ENCODE measurements around the gene SLC9A8. TPM values are rescaled to one million over a fixed set of nuclear protein-coding genes. Genes with fewer than 3 reads are reported as not detected.
A peak's percentile ranks its signal among the peaks of the same experiment; 100 is the strongest.

The SLC9A8 gene
- total and polyA plus RNA-seq, 2 of the 8 experiments (the other 6 are each of a cell fraction or from before 2014, with no cell fraction given): 3.2 to 6.2 TPM

DNA sequence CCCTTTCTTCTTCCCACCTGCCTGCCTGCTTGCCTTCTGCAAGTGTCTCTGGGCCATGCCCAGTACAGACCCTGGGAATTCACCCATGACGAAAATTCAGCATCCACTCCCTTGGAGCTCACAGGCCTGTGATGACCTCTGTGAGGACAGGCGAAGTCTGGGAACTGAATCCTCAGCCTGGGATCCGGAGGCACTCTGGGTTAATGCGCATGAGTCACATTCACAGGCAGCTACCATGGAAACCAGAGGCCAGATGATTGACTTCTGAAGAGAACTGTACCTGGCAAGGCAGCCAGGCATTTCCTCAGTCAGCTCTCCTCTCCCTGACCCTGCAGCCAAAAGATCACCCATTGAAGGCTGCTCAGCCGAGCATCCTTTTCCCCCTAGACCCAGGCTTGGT is 41.0 kb downstream of the SLC9A8 start:
- POLR2A ChIA-PET (ENCODE audit: partially characterized antibody): interaction anchor here (0.9 to 1.5 kb wide), 2 partner anchors 14 to 16 kb away, joined by 3 to 7 read pairs; no protein-coding TSS in a partner anchor
- no peak for DNase-seq (ENCODE audit: low read depth in 1 of 2, low spot score in 2 of 2)

More for the DNA sequence above, 41.0 kb downstream of the SLC9A8 start:
- H3K56ac ChIP-seq (replicated peaks; ENCODE audit: insufficient read length, low read depth, low read length): no peak overlapping the region
- no peak overlapping the region for H3K23ac ChIP-seq (ENCODE audit: insufficient read length)
- no peak overlapping the region for H4K91ac ChIP-seq (replicated peaks; ENCODE audit: insufficient read length, low read length)
- no peaks in the 10 kb centered on the region; a peak in 1 of 8 replicates for H3K36me3 ChIP-seq (ENCODE audit: control insufficient read depth in 2 of 4, insufficient read depth in 4 of 4, low read length in 3 of 4)
- 81% methylated on average over 5 of the region's 5 CpGs; no CpG with 5 or more reads in 1 of the 2 experiments for WGBS, 2 experiments (ENCODE audit: extremely low coverage in 1 of 2, insufficient coverage in 1 of 2, insufficient read length in 1 of 2, insufficient replicate concordance in 2 of 2, low coverage in 1 of 2, low lambda C conversion rate in 2 of 2, missing lambda C conversion rate in 1 of 2)
- H3K9ac ChIP-seq (replicated peaks in 1 of 4; ENCODE audit: extremely low read depth in 1 of 4, low read depth in 3 of 4, low read length in 3 of 4): no peak overlapping the region
- H3K27me3 ChIP-seq (replicated peaks in 1 of 4; ENCODE audit: control insufficient read depth in 3 of 4, extremely low read depth in 1 of 4, insufficient read depth in 3 of 4, low read length in 3 of 4): no peaks in the 10 kb centered on the region
- no peak overlapping the region for H3K4ac ChIP-seq (replicated peaks; ENCODE audit: insufficient read length, low read depth, low read length)
- no peak overlapping the region for H3K18ac ChIP-seq (ENCODE audit: extremely low read depth, low read length)
- no peaks in the 10 kb centered on the region for H3K79me1 ChIP-seq (ENCODE audit: low read depth, low read length)
- H3K14ac ChIP-seq (ENCODE audit: insufficient read length): no peak overlapping the region
- H4K5ac ChIP-seq (ENCODE audit: insufficient read length, low read depth, low read length): no peak overlapping the region
- H4K8ac ChIP-seq (ENCODE audit: extremely low read depth, insufficient read depth, low read length): no peak overlapping the region
- H3K4me3 ChIP-seq (ENCODE audit: extremely low read depth in 1 of 4, insufficient read depth in 2 of 4, low read depth in 3 of 4, low read length in 4 of 4): no peak overlapping the region
- no peak overlapping the region for H2AK5ac ChIP-seq (ENCODE audit: low read depth, low read length)
- no peak overlapping the region for H2BK5ac ChIP-seq (ENCODE audit: low read depth, low read length)
- no peaks in the 10 kb centered on the region for H3K79me2 ChIP-seq (ENCODE audit: control insufficient read depth in 1 of 2, insufficient read depth in 2 of 2, low read length in 2 of 2)
- H2AFZ ChIP-seq (ENCODE audit: low read length): no peak overlapping the region
- no peaks in the 10 kb centered on the region for H4K20me1 ChIP-seq (replicated peaks in 1 of 2; ENCODE audit: control insufficient read depth in 1 of 2, insufficient read depth in 2 of 2, low read length in 2 of 2)
- H2BK15ac ChIP-seq (ENCODE audit: low read length): no peak overlapping the region
- H2BK20ac ChIP-seq (ENCODE audit: low read length): no peak overlapping the region
- peaks cover 3 to 13% (median 7%) of the 10 kb centered on the region in 4 experiments; a peak in 6 of 7 replicates for H3K4me1 ChIP-seq (replicated peaks in 1 of 4; ENCODE audit: control insufficient read depth in 3 of 4, insufficient read depth in 4 of 4, low read length in 3 of 4)
- TF ChIP-seq KDM5A (IDR thresholded peaks at IDR 0.05; ENCODE audit: low read length) (no peak), JUND (IDR thresholded peaks at IDR 0.05; ENCODE audit: low read length) (0 out of 2 replicates have a peak, but pooled peaks have one; percentile 8)
- H3K9me3 ChIP-seq (ENCODE audit: insufficient read depth in 2 of 2, low read depth in 1 of 2, low read length in 1 of 2): no peaks in the 10 kb centered on the region
- H3K4me2 ChIP-seq (ENCODE audit: insufficient read depth in 1 of 2, low read depth in 2 of 2, low read length in 2 of 2): no peak overlapping the region
- no peak for FAIRE-seq
- H2BK120ac ChIP-seq (replicated peaks; ENCODE audit: low read depth, low read length): no peak overlapping the region
- H3K27ac ChIP-seq (ENCODE audit: low read depth, low read length): no peak overlapping the region
- CTCF ChIA-PET (ENCODE audit: partially characterized antibody): interaction anchor here (0.8 to 6.7 kb wide), 9 partner anchors 9 to 317 kb away, joined by 3 to 50 read pairs (median 4); no protein-coding TSS in a partner anchor
- H2BK12ac ChIP-seq (ENCODE audit: low read depth, low read length): no peak overlapping the region
- H3K23me2 ChIP-seq (ENCODE audit: low read depth, low read length): no peaks in the 10 kb centered on the region

Measured in H1 (cell line).